MM.1S (cell line): ENCODE results near the gene CDH4.

ENCODE experiments used
- DNase-seq: peaks from one replicate; pipeline ENCODE4 v3.0.0-alpha.2; 2015
- H2AFZ ChIP-seq: fragments of 300-600 bp; sonication (generic); 2 replicates; pipeline ENCODE4 v1.6.0; 2016; ENCODE audit warnings: antibody characterized with exemption, low read length
- H3F3A ChIP-seq: fragments of 300-600 bp; sonication (generic); 2 replicates; pipeline ENCODE4 v1.6.1; 2016; ENCODE audit warnings: mild to moderate bottlenecking, antibody characterized with exemption, low read length, moderate library complexity, mixed read lengths; ENCODE audit not compliant: insufficient read depth
- H3K27ac ChIP-seq: fragments of 300-600 bp; sonication (generic); 2 replicates; pipeline ENCODE4 v1.5.1; 2016; ENCODE audit warnings: mild to moderate bottlenecking, low read length
- H3K27me3 ChIP-seq: fragments of 300-600 bp; sonication (generic); replicated peaks from 2 replicates; pipeline ENCODE4 v1.6.0; 2016; ENCODE audit warnings: low read length; ENCODE audit not compliant: insufficient read depth
- H3K36me3 ChIP-seq: fragments of 300-600 bp; sonication (generic); replicated peaks from 2 replicates; pipeline ENCODE4 v1.6.1; 2016; ENCODE audit warnings: mild to moderate bottlenecking, low read length, mixed read lengths; ENCODE audit not compliant: insufficient read depth
- H3K4me1 ChIP-seq: fragments of 300-600 bp; sonication (generic); 2 replicates; pipeline ENCODE4 v1.6.1; 2016; ENCODE audit warnings: low read length, mixed read lengths
- H3K4me2 ChIP-seq: fragments of 300-600 bp; sonication (generic); 2 replicates; pipeline ENCODE4 v1.6.0; 2016; ENCODE audit warnings: low read depth, low read length
- H3K4me3 ChIP-seq: fragments of 300-600 bp; sonication (generic); 2 replicates; pipeline ENCODE4 v1.5.1; 2016; ENCODE audit warnings: low read length, mixed read lengths
- H3K79me2 ChIP-seq: fragments of 300-600 bp; sonication (generic); 2 replicates; pipeline ENCODE4 v1.6.1; 2016; ENCODE audit warnings: mixed run types, low read length, mixed read lengths
- H3K9ac ChIP-seq: fragments of 300-600 bp; sonication (generic); 2 replicates; pipeline ENCODE4 v1.6.1; 2016; ENCODE audit warnings: low read length, mixed read lengths
- H3K9me2 ChIP-seq: fragments of 300-600 bp; sonication (generic); replicated peaks from 2 replicates; pipeline ENCODE4 v1.6.1; 2016; ENCODE audit warnings: mild to moderate bottlenecking, low read length, mixed read lengths; ENCODE audit not compliant: insufficient read depth
- H3K9me3 ChIP-seq: fragments of 300-600 bp; sonication (generic); replicated peaks from 2 replicates; pipeline ENCODE4 v1.6.1; 2016; ENCODE audit warnings: mild to moderate bottlenecking, low read length, mixed read lengths; ENCODE audit not compliant: insufficient read depth
- H4K20me1 ChIP-seq: fragments of 300-600 bp; sonication (generic); 2 replicates; pipeline ENCODE4 v1.6.1; 2016; ENCODE audit warnings: mild to moderate bottlenecking, low read length, moderate library complexity, mixed read lengths; ENCODE audit not compliant: insufficient read depth
- CTCF ChIP-seq: fragments of 300-600 bp; sonication (generic); IDR thresholded peaks from 2 replicates; pipeline ENCODE4 v1.5.1; 2016; ENCODE audit warnings: antibody characterized with exemption, low read length, mixed read lengths
- EZH2 ChIP-seq: fragments of 300-600 bp; sonication (generic); optimal IDR thresholded peaks from 2 replicates; pipeline ENCODE3; 2017; ENCODE audit warnings: low read depth, mild to moderate bottlenecking, antibody characterized with exemption, low read length, mixed read lengths
- EZH2phosphoT487 ChIP-seq: fragments of 300-600 bp; sonication (generic); IDR thresholded peaks from 2 replicates; pipeline ENCODE4 v1.6.1; 2018; ENCODE audit warnings: antibody characterized with exemption, low read length

CDH4 gene

GRCh38 chr20:61885759-61886715 lies 634.0 kb downstream of the CDH4 start:
- Histone ChIP-seq H3K4me2 (no peak overlapping the region), H3K9ac (no peak overlapping the region), H4K20me1 (no peaks in the 10 kb centered on the region), H3K36me3 (no peaks in the 10 kb centered on the region), H3K4me1 (no peaks in the 10 kb centered on the region), H3K27me3 (peaks cover 74% of the 10 kb centered on the region), H3K4me3 (no peak overlapping the region), H2AFZ (no peak overlapping the region), H3K27ac (no peak overlapping the region), H3K9me3 (no peaks in the 10 kb centered on the region), H3F3A (no peaks in the 10 kb centered on the region), H3K79me2 (no peaks in the 10 kb centered on the region), H3K9me2 (no peaks in the 10 kb centered on the region)
- TF ChIP-seq EZH2 (no peak), EZH2phosphoT487 (no peak), CTCF (no peak)
- no peak for DNase-seq

GRCh38 chr20:61886721-61887595 lies 634.9 kb downstream of the CDH4 start:
- H2AFZ ChIP-seq: no peak overlapping the region
- no peak overlapping the region for H3K4me3 ChIP-seq
- TF ChIP-seq EZH2 (no peak), EZH2phosphoT487 (no peak), CTCF (peak; percentile 80)
- H3K4me2 ChIP-seq: no peak overlapping the region
- H3K36me3 ChIP-seq: no peaks in the 10 kb centered on the region
- no peak overlapping the region for H3K27ac ChIP-seq
- no peaks in the 10 kb centered on the region for H3K4me1 ChIP-seq
- peak; percentile 30 for DNase-seq
- no peaks in the 10 kb centered on the region for H3K9me3 ChIP-seq
- no peaks in the 10 kb centered on the region for H4K20me1 ChIP-seq
- no peaks in the 10 kb centered on the region for H3K79me2 ChIP-seq
- no peaks in the 10 kb centered on the region for H3F3A ChIP-seq
- H3K9ac ChIP-seq: no peak overlapping the region
- H3K27me3 ChIP-seq: peaks cover 64% of the 10 kb centered on the region
- no peaks in the 10 kb centered on the region for H3K9me2 ChIP-seq

- Histone ChIP-seq H3K36me3 (no peaks in the 10 kb centered on the region), H2AFZ (no peak overlapping the region), H3K27me3 (peaks cover 57% of the 10 kb centered on the region), H4K20me1 (no peaks in the 10 kb centered on the region), H3K79me2 (no peaks in the 10 kb centered on the region), H3K4me1 (no peaks in the 10 kb centered on the region), H3F3A (no peaks in the 10 kb centered on the region), H3K4me2 (no peak overlapping the region), H3K4me3 (no peak overlapping the region), H3K27ac (no peak overlapping the region), H3K9ac (no peak overlapping the region), H3K9me2 (no peaks in the 10 kb centered on the region), H3K9me3 (no peaks in the 10 kb centered on the region)
- DNase-seq: no peak
- TF ChIP-seq CTCF (no peak), EZH2phosphoT487 (no peak)
These were observed 635.6 kb downstream of the CDH4 start for GRCh38 chr20:61887596-61888093.
